CD4-positive, alpha-beta memory T cell (primary cell): Measurements from ENCODE around the gene ELMO1. TPM values are rescaled to one million over a fixed set of nuclear protein-coding genes. Genes with fewer than 3 reads are reported as not detected.

Experiments used
- CTCF ChIA-PET: fragments of 350-600 bp; sonication (Branson Sonifier 250); formaldehyde crosslinking; loops from one replicate; lab custom pipeline; 2021; ENCODE audit warnings: inconsistent platforms; ENCODE audit not compliant: partially characterized antibody; lab: Charles Lee
- POLR2A ChIA-PET: fragments of 350-600 bp; sonication (Branson Sonifier 250); formaldehyde crosslinking; loops from one replicate; lab custom pipeline; 2021; ENCODE audit not compliant: partially characterized antibody; lab: Charles Lee
- DNase-seq, 5 donors: peaks; one replicate each; pipeline versions ENCODE4 v3.0.0 to v3.0.0-alpha.2; 2020 to 2022; ENCODE audit warnings: mixed read lengths in 1 of 5
- H3K27ac ChIP-seq: one replicate; pipeline ENCODE4 v1.7.0; 2013; ENCODE audit warnings: low read depth, low read length
- H3K27me3 ChIP-seq: 2 replicates; pipeline ENCODE4 v1.7.0; 2013; ENCODE audit warnings: mild to moderate bottlenecking, low read length, moderate library complexity; ENCODE audit not compliant: insufficient read depth
- H3K36me3 ChIP-seq: 2 replicates; pipeline ENCODE4 v1.7.0; 2013; ENCODE audit warnings: mild to moderate bottlenecking, low read length, moderate library complexity; ENCODE audit not compliant: insufficient read depth
- H3K4me1 ChIP-seq: 2 replicates; pipeline ENCODE4 v1.7.0; 2013; ENCODE audit warnings: mild to moderate bottlenecking, low read length, moderate library complexity; ENCODE audit not compliant: insufficient read depth
- H3K4me3 ChIP-seq, 2 donors: one replicate each; pipeline ENCODE4 v1.7.0; 2013; ENCODE audit warnings: low read length in 2 of 2, mild to moderate bottlenecking in 1 of 2
- H3K9me3 ChIP-seq, 2 donors: one replicate each; pipeline ENCODE4 v1.7.0; 2013; ENCODE audit warnings: low read length in 2 of 2, control low read depth in 1 of 2; ENCODE audit not compliant: control insufficient read depth in 1 of 2
- H3K27ac Mint-ChIP-seq, 7 donors: one replicate each; pipeline ENCODE4 v1.8.0; 2020 to 2021; ENCODE audit warnings: mixed read lengths in 7 of 7, mild to moderate bottlenecking in 6 of 7, inconsistent platforms in 3 of 7, moderate library complexity in 3 of 7
- H3K27me3 Mint-ChIP-seq, 2 donors: one replicate each; pipeline ENCODE4 v1.8.0; 2020 to 2021; ENCODE audit warnings: mixed read lengths in 2 of 2
- H3K36me3 Mint-ChIP-seq, 2 donors: one replicate each; pipeline ENCODE4 v1.8.0; 2020 to 2021; ENCODE audit warnings: mixed read lengths in 2 of 2, inconsistent platforms in 1 of 2, mild to moderate bottlenecking in 1 of 2
- H3K4me1 Mint-ChIP-seq, 4 donors: one replicate each; pipeline ENCODE4 v1.8.0; 2020 to 2021; ENCODE audit warnings: mixed read lengths in 4 of 4, mild to moderate bottlenecking in 1 of 4
- H3K4me3 Mint-ChIP-seq, 8 donors: one replicate each; pipeline ENCODE4 v1.8.0; 2020 to 2021; ENCODE audit warnings: mixed read lengths in 8 of 8, mild to moderate bottlenecking in 7 of 8, moderate library complexity in 6 of 8, inconsistent platforms in 3 of 8
- H3K9me3 Mint-ChIP-seq, 8 donors: one replicate each; pipeline ENCODE4 v1.8.0; 2020 to 2021; ENCODE audit warnings: mixed read lengths in 8 of 8, mild to moderate bottlenecking in 5 of 8, inconsistent platforms in 3 of 8, moderate library complexity in 1 of 8
- intact Hi-C: fragments of 100-400 bp; cut with micrococcal nuclease; formaldehyde crosslinking; loops from one replicate; pipeline ENCODE4 v1.15.1; 2023
- polyA plus RNA-seq, 2 donors: library from polyadenylated mRNA; unstranded; fragments of 300-500 nt; fragmentation: Illumina TruSeq; gene quantifications; one replicate each; pipeline ENCODE4 v1.2.3, GENCODE V29; 2021
- total RNA-seq, 2 experiments: library from RNA; stranded (reverse); gene quantifications; one replicate each; pipeline ENCODE4 v1.2.3, GENCODE V29; 2021

Gene ELMO1
- total and polyA plus RNA-seq, 4 experiments from 2014 or later, result 45.1 to 131 (median 111) TPM

- POLR2A ChIA-PET, result interaction anchor here (1.4 kb wide), 1 partner anchor 110 kb away, joined by 7 read pairs; the partner anchor contains the start of gene ELMO1
- Histone ChIP-seq H3K9me3 (no peaks in the 10 kb centered on the region), H3K4me1 (peaks cover 79% of the 10 kb centered on the region), H3K27ac (no peak overlapping the region), H3K4me3 (no peak overlapping the region), H3K27me3 (no peaks in the 10 kb centered on the region), H3K36me3 (no peaks in the 10 kb centered on the region)
- no peaks in the 10 kb centered on the region for H3K27me3 Mint-ChIP-seq
- peaks cover 35 to 52% of the 10 kb centered on the region in 2 donors for H3K36me3 Mint-ChIP-seq
- DNase-seq, result no peak
- peaks cover 0 to 3% (median 0%) of the 10 kb centered on the region in 8 donors for H3K9me3 Mint-ChIP-seq
- peak overlapping the region in 1 of 8 donors; percentile 19 for H3K4me3 Mint-ChIP-seq
- peaks cover 62 to 88% (median 77%) of the 10 kb centered on the region in 4 donors for H3K4me1 Mint-ChIP-seq
- CTCF ChIA-PET, result interaction anchor here (0.8 to 6.8 kb wide), 4 partner anchors 14 to 139 kb away, joined by 3 to 64 read pairs (median 4); no protein-coding TSS in a partner anchor
- peak overlapping the region in 6 of 7 donors; percentile 8 to 70 (median 48) for H3K27ac Mint-ChIP-seq
- intact Hi-C loops, result no loop called here
Measured at GRCh38 chr7:37338966-37339365, 109.7 kb downstream of the ELMO1 start.

GRCh38 chr7:37337522-37337921 lies 111.1 kb downstream of the ELMO1 start:
- H3K27me3 Mint-ChIP-seq, result no peaks in the 10 kb centered on the region
- intact Hi-C loops, result no loop called here
- H3K27ac Mint-ChIP-seq, result peak overlapping the region in 4 of 7 donors; percentile 19 to 87 (median 46)
- peaks cover 61 to 89% (median 76%) of the 10 kb centered on the region in 4 donors for H3K4me1 Mint-ChIP-seq
- no peaks in the 10 kb centered on the region for H3K9me3 ChIP-seq
- H3K36me3 ChIP-seq, result no peaks in the 10 kb centered on the region
- H3K4me1 ChIP-seq, result peaks cover 75% of the 10 kb centered on the region
- peaks cover 0 to 3% (median 0%) of the 10 kb centered on the region in 8 donors for H3K9me3 Mint-ChIP-seq
- peak overlapping the region in 4 of 8 donors; percentile 8 to 51 (median 14) for H3K4me3 Mint-ChIP-seq
- no peaks in the 10 kb centered on the region for H3K27me3 ChIP-seq
- DNase-seq, result no peak
- CTCF ChIA-PET, result interaction anchor here (0.8 to 1.0 kb wide), 2 partner anchors 14 to 19 kb away, joined by 3 read pairs; no protein-coding TSS in a partner anchor
- H3K36me3 Mint-ChIP-seq, result peaks cover 37 to 60% of the 10 kb centered on the region in 2 donors
- POLR2A ChIA-PET, result interaction anchor here (0.8 to 1.0 kb wide), 2 partner anchors 21 to 28 kb away, joined by 3 read pairs; no protein-coding TSS in a partner anchor
- H3K4me3 ChIP-seq, result no peak overlapping the region
- H3K27ac ChIP-seq, result no peak overlapping the region

- Histone ChIP-seq H3K27ac (no peak overlapping the region), H3K4me1 (peaks cover 67% of the 10 kb centered on the region), H3K27me3 (no peaks in the 10 kb centered on the region), H3K36me3 (peaks cover 5% of the 10 kb centered on the region), H3K9me3 (no peaks in the 10 kb centered on the region), H3K4me3 (peak overlapping the region in 1 of 2 donors; percentile 28)
- peak in 2 of 5 donors; percentile 31 to 51 for DNase-seq
- Mint-ChIP-seq H3K4me1 (peaks cover 64 to 84% (median 75%) of the 10 kb centered on the region in 4 donors), H3K27ac (peak overlapping the region; percentile 59 to 94 (median 92)), H3K27me3 (no peaks in the 10 kb centered on the region), H3K36me3 (peaks cover 47 to 64% of the 10 kb centered on the region in 2 donors), H3K4me3 (peak overlapping the region; percentile 6 to 76 (median 64)), H3K9me3 (peaks cover 0 to 3% (median 0%) of the 10 kb centered on the region in 8 donors)
- CTCF ChIA-PET, result interaction anchor here (1.0 to 1.5 kb wide), 3 partner anchors 16 to 49 kb away, joined by 3 to 4 read pairs (median 4); no protein-coding TSS in a partner anchor
- intact Hi-C loops, result no loop called here
- POLR2A ChIA-PET, result interaction anchor here (0.7 kb wide), 2 partner anchors 25 to 94 kb away, joined by 3 to 4 read pairs; no protein-coding TSS in a partner anchor
Measured at GRCh38 chr7:37336259-37336658, 112.4 kb downstream of the ELMO1 start.

GRCh38 chr7:37333075-37333474 lies 115.6 kb downstream of the ELMO1 start:
- Mint-ChIP-seq H3K27ac (peak overlapping the region in 4 of 7 donors; percentile 6 to 74 (median 12)), H3K27me3 (no peaks in the 10 kb centered on the region), H3K9me3 (peaks cover 0 to 5% (median 0%) of the 10 kb centered on the region in 8 donors), H3K4me3 (no peak overlapping the region), H3K36me3 (peaks cover 56 to 62% of the 10 kb centered on the region in 2 donors), H3K4me1 (peaks cover 49 to 76% (median 69%) of the 10 kb centered on the region in 4 donors)
- peaks cover 5% of the 10 kb centered on the region for H3K36me3 ChIP-seq
- POLR2A ChIA-PET, result interaction anchor here (1.2 to 1.8 kb wide), 3 partner anchors 10 to 116 kb away, joined by 3 to 6 read pairs (median 5); partner anchors contain the start of gene ELMO1
- intact Hi-C loops, result no loop called here
- peaks cover 36% of the 10 kb centered on the region for H3K4me1 ChIP-seq
- no peaks in the 10 kb centered on the region for H3K9me3 ChIP-seq
- no peaks in the 10 kb centered on the region for H3K27me3 ChIP-seq
- DNase-seq, result no peak
- CTCF ChIA-PET, result interaction anchor here (0.6 to 2.6 kb wide), 7 partner anchors 12 to 115 kb away, joined by 3 to 9 read pairs (median 3); no protein-coding TSS in a partner anchor
- no peak overlapping the region for H3K4me3 ChIP-seq
- no peak overlapping the region for H3K27ac ChIP-seq

GRCh38 chr7:37332243-37333016 lies 116.2 kb downstream of the ELMO1 start:
- CTCF ChIA-PET, result interaction anchor here (0.6 to 2.6 kb wide), 3 partner anchors 16 to 115 kb away, joined by 4 to 9 read pairs (median 9); no protein-coding TSS in a partner anchor

GRCh38 chr7:37330775-37331174 lies 117.9 kb downstream of the ELMO1 start:
- Mint-ChIP-seq H3K4me1 (peaks cover 46 to 71% (median 60%) of the 10 kb centered on the region in 4 donors), H3K9me3 (peaks cover 0 to 2% (median 0%) of the 10 kb centered on the region in 8 donors), H3K27ac (peak overlapping the region in 2 of 7 donors; percentile 32 to 47), H3K27me3 (no peaks in the 10 kb centered on the region), H3K36me3 (peaks cover 43 to 58% of the 10 kb centered on the region in 2 donors), H3K4me3 (no peak overlapping the region)
- no peaks in the 10 kb centered on the region for H3K27me3 ChIP-seq
- peaks cover 5% of the 10 kb centered on the region for H3K36me3 ChIP-seq
- no peak overlapping the region for H3K27ac ChIP-seq
- POLR2A ChIA-PET, result no interaction called here
- no peak for DNase-seq
- CTCF ChIA-PET, result no interaction called here
- H3K4me1 ChIP-seq, result peaks cover 17% of the 10 kb centered on the region
- no peaks in the 10 kb centered on the region for H3K9me3 ChIP-seq
- H3K4me3 ChIP-seq, result no peak overlapping the region
- intact Hi-C loops, result no loop called here

More at GRCh38 chr7:37332243-37333016, 116.2 kb downstream of the ELMO1 start:
- Histone ChIP-seq H3K27ac (no peak overlapping the region), H3K27me3 (no peaks in the 10 kb centered on the region), H3K36me3 (peaks cover 5% of the 10 kb centered on the region), H3K9me3 (no peaks in the 10 kb centered on the region), H3K4me1 (peaks cover 29% of the 10 kb centered on the region), H3K4me3 (no peak overlapping the region)
- H3K9me3 Mint-ChIP-seq, result peaks cover 0 to 5% (median 0%) of the 10 kb centered on the region in 8 donors
- H3K27ac Mint-ChIP-seq, result peak overlapping the region in 6 of 7 donors; percentile 9 to 59 (median 44)
- peaks cover 57 to 62% of the 10 kb centered on the region in 2 donors for H3K36me3 Mint-ChIP-seq
- no peak for DNase-seq
- intact Hi-C loops, result no loop called here
- H3K4me1 Mint-ChIP-seq, result peaks cover 52 to 77% (median 70%) of the 10 kb centered on the region in 4 donors
- H3K27me3 Mint-ChIP-seq, result no peaks in the 10 kb centered on the region
- POLR2A ChIA-PET, result interaction anchor here (1.8 kb wide), 1 partner anchor 22 kb away, joined by 6 read pairs; no protein-coding TSS in a partner anchor
- H3K4me3 Mint-ChIP-seq, result peak overlapping the region in 1 of 8 donors; percentile 23
